SK-N-SH (cell line): Measurements from ENCODE around the gene COLEC12. TPM values are rescaled to one million over a fixed set of nuclear protein-coding genes. Genes with fewer than 3 reads are reported as not detected.

Experiments
- CTCF ChIA-PET: fragments of 300-600, 350-600 bp; formaldehyde crosslinking; extraction: SDS; loops from one replicate; lab custom pipeline; 2021; lab: Yijun Ruan, JAX
- POLR2A ChIA-PET: fragments of 350-600 bp; sonication (Branson Sonifier 250); formaldehyde crosslinking; extraction: SDS; loops from one replicate; lab custom pipeline; 2020; ENCODE audit warnings: antibody characterized with exemption, inconsistent platforms; lab: Yijun Ruan, JAX
- DNase-seq: peaks from one replicate; pipeline ENCODE4 v3.0.0; 2012
- H2AFZ ChIP-seq: fragments of 200-600 bp; sonication (generic); 2 replicates; pipeline ENCODE4 v1.8.1; 2016; ENCODE audit warnings: antibody characterized with exemption, mild to moderate bottlenecking, low read depth
- H3F3A ChIP-seq: fragments of 200-600 bp; sonication (generic); replicated peaks from 2 replicates; pipeline ENCODE3; 2016; ENCODE audit warnings: antibody characterized with exemption, mild to moderate bottlenecking; ENCODE audit not compliant: insufficient read depth
- H3K27ac ChIP-seq, 2 experiments: fragments of 200-500 bp in 1 of 2; fragments of 200-600 bp in 1 of 2; sonication (Bioruptor generic) in 1 of 2; sonication (generic), shearing (Covaris generic) in 1 of 2; 2 replicates each; pipeline versions ENCODE4 v1.5.1 to v1.6.1; 2014 to 2016; ENCODE audit warnings: low read depth in 2 of 2, inconsistent platforms in 1 of 2, low read length in 1 of 2, mild to moderate bottlenecking in 1 of 2, mixed read lengths in 1 of 2
- H3K27me3 ChIP-seq: fragments of 200-600 bp; sonication (generic), shearing (Covaris generic); 2 replicates; pipeline ENCODE4 v1.6.1; 2016; ENCODE audit warnings: mixed run types; ENCODE audit not compliant: insufficient read depth
- H3K36me3 ChIP-seq, 2 experiments: fragments of 200-500 bp in 1 of 2; fragments of 200-600 bp in 1 of 2; sonication (Bioruptor generic) in 1 of 2; sonication (generic) in 1 of 2; replicated peaks in 1 of 2; 2 replicates each; pipeline versions ENCODE3 to v1.5.1; 2014 to 2016; ENCODE audit warnings: low read length in 1 of 2, mild to moderate bottlenecking in 1 of 2; ENCODE audit not compliant: insufficient read depth in 2 of 2, control insufficient read depth in 1 of 2
- H3K4me1 ChIP-seq, 2 experiments: fragments of 200-500 bp in 1 of 2; fragments of 200-600 bp in 1 of 2; sonication (Bioruptor generic) in 1 of 2; sonication (generic), shearing (Covaris generic) in 1 of 2; 2 replicates each; pipeline versions ENCODE4 v1.5.1 to v1.6.1; 2014 to 2016; ENCODE audit warnings: low read depth in 1 of 2, low read length in 1 of 2, mixed run types in 1 of 2; ENCODE audit not compliant: insufficient read depth in 2 of 2, control insufficient read depth in 1 of 2
- H3K4me2 ChIP-seq: fragments of 200-600 bp; sonication (generic), shearing (Covaris generic); 2 replicates; pipeline ENCODE4 v1.6.1; 2017; ENCODE audit warnings: mixed run types
- H3K4me3 ChIP-seq, 2 experiments: fragments of 200-500 bp in 1 of 2; fragments of 200-600 bp in 1 of 2; sonication (Bioruptor generic) in 1 of 2; sonication (generic), shearing (Covaris generic) in 1 of 2; 2 replicates each; pipeline versions ENCODE4 v1.5.1 to v1.8.1; 2014 to 2016; ENCODE audit warnings: low read depth in 2 of 2, inconsistent platforms in 1 of 2, low read length in 1 of 2, mild to moderate bottlenecking in 1 of 2, mixed read lengths in 1 of 2, moderate library complexity in 1 of 2
- H3K79me2 ChIP-seq: fragments of 200-600 bp; sonication (generic); 2 replicates; pipeline ENCODE4 v1.8.1; 2017; ENCODE audit warnings: mild to moderate bottlenecking; ENCODE audit not compliant: insufficient read depth
- H3K9ac ChIP-seq: fragments of 200-600 bp; sonication (generic); 2 replicates; pipeline ENCODE4 v1.6.1; 2017; ENCODE audit warnings: mixed run types
- H3K9me2 ChIP-seq: fragments of 200-600 bp; sonication (generic); 2 replicates; pipeline ENCODE4 v1.6.1; 2017; ENCODE audit warnings: mixed run types
- H3K9me3 ChIP-seq: fragments of 200-600 bp; sonication (generic); 2 replicates; pipeline ENCODE4 v1.6.1; 2017; ENCODE audit warnings: mixed run types, mild to moderate bottlenecking, moderate library complexity
- H4K20me1 ChIP-seq: fragments of 200-600 bp; sonication (generic); 2 replicates; pipeline ENCODE4 v1.6.1; 2017; ENCODE audit warnings: mild to moderate bottlenecking, mixed run types; ENCODE audit not compliant: insufficient read depth
- CHD2 ChIP-seq: fragments of 150-350 bp; IDR thresholded peaks from 2 replicates; pipeline ENCODE4 v1.6.1; 2018; ENCODE audit warnings: low read length; ENCODE audit not compliant: partially characterized antibody
- ELF1 ChIP-seq: IDR thresholded peaks from 2 replicates; pipeline ENCODE4 v1.4.0; 2012
- EP300 ChIP-seq, 2 experiments: IDR thresholded peaks; 2 replicates each; pipeline versions ENCODE4 v1.4.0 to v1.6.1; 2012; ENCODE audit warnings: borderline replicate concordance in 1 of 2, low read depth in 1 of 2, low read length in 1 of 2
- FOXJ3 ChIP-seq: sonication (generic); formaldehyde crosslinking; IDR thresholded peaks from 2 replicates; pipeline ENCODE4 v1.5.1; 2020; ENCODE audit warnings: mild to moderate bottlenecking, missing genetic modification reagents
- FOXM1 ChIP-seq: IDR thresholded peaks from 2 replicates; pipeline ENCODE4 v1.4.0; 2012; ENCODE audit warnings: low read depth, mild to moderate bottlenecking
- GABPA ChIP-seq: IDR thresholded peaks from 2 replicates; pipeline ENCODE4 v1.4.0; 2012; ENCODE audit warnings: low read depth, mild to moderate bottlenecking
- GATA2 ChIP-seq: sonication (generic); formaldehyde crosslinking; IDR thresholded peaks from 2 replicates; pipeline ENCODE4 v1.5.0; 2020; ENCODE audit warnings: mild to moderate bottlenecking, missing genetic modification reagents
- IRF3 ChIP-seq: fragments of 150-350 bp; IDR thresholded peaks from 2 replicates; pipeline ENCODE4 v1.6.1; 2016; ENCODE audit warnings: mild to moderate bottlenecking, low read depth, low read length
- JUND ChIP-seq: IDR thresholded peaks from 2 replicates; pipeline ENCODE4 v1.4.0; 2012
- MAX ChIP-seq: IDR thresholded peaks from 2 replicates; pipeline ENCODE4 v1.4.0; 2012; ENCODE audit warnings: low read depth
- MXI1 ChIP-seq: IDR thresholded peaks from 2 replicates; pipeline ENCODE4 v1.6.1; 2012; ENCODE audit warnings: mild to moderate bottlenecking, low read depth, low read length, improper control_type of control experiment
- POLR2AphosphoS5 ChIP-seq: IDR thresholded peaks from 2 replicates; pipeline ENCODE4 v1.6.1; 2012; ENCODE audit warnings: low read depth, low read length
- RAD21 ChIP-seq: IDR thresholded peaks from 2 replicates; pipeline ENCODE4 v1.6.1; 2012; ENCODE audit warnings: mild to moderate bottlenecking, low read length
- REST ChIP-seq: IDR thresholded peaks from 2 replicates; pipeline ENCODE4 v1.6.1; 2012; ENCODE audit warnings: mild to moderate bottlenecking, low read depth, low read length, moderate library complexity
- SIN3A ChIP-seq: IDR thresholded peaks from 2 replicates; pipeline ENCODE4 v1.6.1; 2012; ENCODE audit warnings: low read depth, mild to moderate bottlenecking, low read length, moderate library complexity, borderline replicate concordance
- TEAD4 ChIP-seq: IDR thresholded peaks from 2 replicates; pipeline ENCODE4 v1.4.0; 2012; ENCODE audit warnings: mild to moderate bottlenecking, borderline replicate concordance; ENCODE audit not compliant: insufficient read depth
- USF1 ChIP-seq: IDR thresholded peaks from 2 replicates; pipeline ENCODE4 v1.4.0; 2012; ENCODE audit warnings: low read depth, borderline replicate concordance
- YY1 ChIP-seq: IDR thresholded peaks from 2 replicates; pipeline ENCODE4 v1.4.0; 2012; ENCODE audit warnings: low read depth, mild to moderate bottlenecking
- ZBTB33 ChIP-seq: IDR thresholded peaks from 2 replicates; pipeline ENCODE4 v1.4.0; 2012; ENCODE audit warnings: low read depth, borderline replicate concordance
- WGBS: methylation state at CpG from one replicate; pipeline ENCODE4 v1.1.6; 2017; ENCODE audit warnings: low lambda C conversion rate; 5-methylcytosine and 5-hydroxymethylcytosine counted together
- polyA plus RNA-seq, 3 experiments: library from polyadenylated mRNA; depleted of rRNA; stranded (reverse); fragments of >200 nt; gene quantifications; 2 replicates each; pipeline ENCODE4 v1.2.3, GENCODE V29; 2012

COLEC12 gene
- polyA plus RNA-seq, 1 of the 3 experiments (the other 2 are of a cell fraction) = 41.2 TPM

GRCh38 chr18:513826-514530 is 13.5 kb upstream of the COLEC12 start:
- Histone ChIP-seq H3K4me3 (no peak overlapping the region), H3K4me2 (no peak overlapping the region), H3K36me3 (no peaks in the 10 kb centered on the region), H3K9me3 (no peaks in the 10 kb centered on the region; the same call in 1 of the 2 replicates), H4K20me1 (no peaks in the 10 kb centered on the region), H2AFZ (no peak overlapping the region), H3K27me3 (no peaks in the 10 kb centered on the region), H3F3A (no peaks in the 10 kb centered on the region), H3K9me2 (no peaks in the 10 kb centered on the region; the same call in 1 of the 2 replicates), H3K4me1 (0 out of 4 replicates have a peak, but pooled peaks cover 0 to 3% of the 10 kb centered on the region in 2 experiments), H3K79me2 (no peaks in the 10 kb centered on the region), H3K27ac (no peak overlapping the region), H3K9ac (no peak overlapping the region)
- CTCF ChIA-PET = interaction anchor here (1.0 kb wide), 1 partner anchor 102 kb away, joined by 3 read pairs; no protein-coding TSS in a partner anchor
- POLR2A ChIA-PET = no interaction called here
- 89% methylated on average over 36 of the region's 36 CpGs for WGBS
- TF ChIP-seq POLR2AphosphoS5 (no peak), GABPA (no peak), ELF1 (no peak), IRF3 (no peak), MAX (no peak), FOXM1 (no peak), ZBTB33 (no peak), SIN3A (no peak), CHD2 (no peak), TEAD4 (no peak), GATA2 (no peak), EP300 (IDR thresholded peaks at IDR 0.05; ENCODE audit: borderline replicate concordance in 1 of 2, low read depth in 1 of 2, low read length in 1 of 2) (no peak), FOXJ3 (CRISPR knock-in tag) (no peak), MXI1 (no peak), REST (no peak), JUND (no peak), YY1 (no peak), RAD21 (no peak), USF1 (no peak)
- TF ChIP-seq, all 33 proteins: peak for 0
- DNase-seq = no peak
